GM12878 (cell line): ENCODE results near the gene OLFM1. TPM values are rescaled to one million over a fixed set of nuclear protein-coding genes. Genes with fewer than 3 reads are reported as not detected.

Experiments
- ATAC-seq: fragments of 200-7000 bp; cut with Tn5 transposase; 3 replicates; pipeline ENCODE4 v1.9.1; 2020; ENCODE audit warnings: mild to moderate bottlenecking, moderate library complexity
- BruUV-seq: library from RNA; stranded (reverse); fragments of 400-500 nt; replicated peaks from 2 replicates; lab custom pipeline; 2021; lab: Mats Ljungman, UMichigan
- CTCF ChIA-PET: fragments of 300-600 bp; sonication (Branson Sonifier 250); formaldehyde crosslinking; extraction: SDS; loops from one replicate; lab custom pipeline; 2021; ENCODE audit warnings: inconsistent platforms; lab: Yijun Ruan, JAX
- POLR2A ChIA-PET: fragments of 350-600 bp; formaldehyde crosslinking; extraction: SDS; loops from one replicate; lab custom pipeline; 2021; ENCODE audit warnings: inconsistent platforms; lab: Charles Lee
- RAD21 ChIA-PET: fragments of 300-600 bp; sonication (Branson Sonifier 250); formaldehyde crosslinking; loops from one replicate; lab custom pipeline; 2023; ENCODE audit warnings: antibody characterized with exemption; ENCODE audit not compliant: unreplicated experiment; lab: Charles Lee
- SMC1A ChIA-PET: fragments of 300-600 bp; sonication (Branson Sonifier 250); formaldehyde crosslinking; loops from one replicate; lab custom pipeline; 2023; ENCODE audit not compliant: unreplicated experiment, uncharacterized antibody; lab: Charles Lee
- DNase-seq: peaks from one replicate; pipeline ENCODE4 v3.0.0-alpha.2; 2011; ENCODE audit warnings: low read depth, low spot score
- FAIRE-seq: peaks from 3 replicates; lab custom pipeline; 2011; peaks lifted over from hg19 to GRCh38; lab: Jason Lieb, UNC
- H2AFZ ChIP-seq: 2 replicates; pipeline ENCODE4 v1.6.0; 2011; ENCODE audit warnings: low read depth, low read length, control low read depth; ENCODE audit not compliant: control insufficient read depth
- H3K27ac ChIP-seq: 2 replicates; pipeline ENCODE4 v1.5.1; 2011; ENCODE audit warnings: control low read depth; ENCODE audit not compliant: control insufficient read depth, insufficient read depth
- H3K27me3 ChIP-seq, 2 experiments: replicated peaks in 1 of 2; 2 replicates each; pipeline versions ENCODE4 v1.6.0 to v1.6.1; 2011; ENCODE audit warnings: low read length in 1 of 2; ENCODE audit not compliant: control insufficient read depth in 2 of 2, insufficient read depth in 2 of 2
- H3K36me3 ChIP-seq, 2 experiments: 2 replicates each; pipeline ENCODE4 v1.5.1; 2011; ENCODE audit warnings: low read length in 1 of 2; ENCODE audit not compliant: control insufficient read depth in 2 of 2, insufficient read depth in 2 of 2
- H3K4me1 ChIP-seq: 2 replicates; pipeline ENCODE4 v1.6.1; 2011; ENCODE audit warnings: mild to moderate bottlenecking, low read length, moderate library complexity, mixed read lengths; ENCODE audit not compliant: control insufficient read depth, insufficient read depth
- H3K4me2 ChIP-seq: 2 replicates; pipeline ENCODE4 v1.6.0; 2011; ENCODE audit warnings: control low read depth; ENCODE audit not compliant: control insufficient read depth, insufficient read depth
- H3K4me3 ChIP-seq: fragments of 200-600 bp; sonication (generic); 2 replicates; pipeline ENCODE4 v1.5.1; 2016
- H3K79me2 ChIP-seq: 2 replicates; pipeline ENCODE4 v1.6.0; 2011; ENCODE audit warnings: low read length; ENCODE audit not compliant: control insufficient read depth, insufficient read depth
- H3K9ac ChIP-seq: 2 replicates; pipeline ENCODE4 v1.8.0; 2011; ENCODE audit warnings: low read length, control low read depth, mixed read lengths; ENCODE audit not compliant: control insufficient read depth, insufficient read depth
- H3K9me3 ChIP-seq: replicated peaks from 3 replicates; pipeline ENCODE4 v1.5.1; 2011; ENCODE audit warnings: mild to moderate bottlenecking, low read length; ENCODE audit not compliant: control insufficient read depth, insufficient read depth
- H4K20me1 ChIP-seq: 2 replicates; pipeline ENCODE4 v1.6.0; 2011; ENCODE audit not compliant: control insufficient read depth, insufficient read depth
- BCL11A ChIP-seq: IDR thresholded peaks from 2 replicates; pipeline ENCODE4 v1.6.1; 2011; ENCODE audit warnings: low read depth, low read length
- WGBS: methylation state at CpG from one replicate; pipeline ENCODE4 v1.1.6; 2016; ENCODE audit warnings: low lambda C conversion rate; ENCODE audit not compliant: insufficient replicate concordance, insufficient coverage; ENCODE audit errors: missing lambda C conversion rate; 5-methylcytosine and 5-hydroxymethylcytosine counted together
- in situ Hi-C: fragments of 300-500 bp; cut with MboI; formaldehyde crosslinking; loops from 9 replicates; pipeline ENCODE4 v1.14.3; 2018; ENCODE audit warnings: mixed read lengths
- intact Hi-C: fragments of 100-400 bp; cut with micrococcal nuclease; formaldehyde crosslinking; loops from one replicate; pipeline ENCODE4 v1.14.2; 2022; ENCODE audit not compliant: unreplicated experiment
- polyA plus RNA-seq, 11 experiments: library from polyadenylated mRNA; depleted of rRNA in 4 of 11; unstranded in 6 of 11; stranded (reverse) in 5 of 11; fragments of >200 nt; fragmentation: Nextera tagmentation in 4 of 11; fragmentation: Illumina TruSeq in 1 of 11; extraction: Ambion mirVana in 4 of 11; extraction: Trizol in 1 of 11; gene quantifications; 1 replicate in 1 of 11; 2 replicates in 10 of 11; pipeline versions ENCODE4 v1.2.1 to v1.2.3, GENCODE V29; 2011 to 2016; ENCODE audit warnings: inconsistent platforms in 2 of 11, missing spikeins in 2 of 11, low read depth in 1 of 11
- total RNA-seq, 4 experiments: library from RNA; depleted of rRNA in 3 of 4; stranded (reverse); fragments of >200 nt in 3 of 4; fragmentation: Illumina TruSeq in 1 of 4; extraction: Trizol in 1 of 4; gene quantifications; 2 replicates each; pipeline versions ENCODE4 v1.2.1 to v1.2.3, GENCODE V29; 2013 to 2021

OLFM1 gene
- total and polyA plus RNA-seq, 10 of the 15 experiments (the other 5 are each of a cell fraction or from before 2014, with no cell fraction given): not detected

GRCh38 chr9:135170535-135170934 lies 83.1 kb downstream of the OLFM1 start:
- intact Hi-C loops: no loop called here
- no TSS peak for BruUV-seq
- Histone ChIP-seq H3K36me3 (no peaks in the 10 kb centered on the region), H3K9me3 (no peaks in the 10 kb centered on the region), H2AFZ (no peak overlapping the region), H3K9ac (no peak overlapping the region)
- no peak for ATAC-seq
- no peak for FAIRE-seq
- RAD21 ChIA-PET: no interaction called here
- TF ChIP-seq BCL11A: no peak
- TF ChIP-seq, all 136 proteins: peak for 0
- ChIA-PET CTCF (no interaction called here), SMC1A (no interaction called here), POLR2A (no interaction called here)
- Histone ChIP-seq H4K20me1 (no peaks in the 10 kb centered on the region), H3K27me3 (no peaks in the 10 kb centered on the region; a peak in 3 of 4 replicates), H3K27ac (no peak overlapping the region), H3K79me2 (no peaks in the 10 kb centered on the region), H3K4me1 (no peaks in the 10 kb centered on the region), H3K4me2 (no peak overlapping the region), H3K4me3 (no peak overlapping the region)
- DNase-seq: no peak
- in situ Hi-C loops: no loop called here
- WGBS: 16% methylated on average over 14 of the region's 14 CpGs

Other genes starting within 250 kb of the OLFM1 start
- not detected in 2 replicates for gene FCN2, start 206.9 kb upstream of the OLFM1 start, total RNA-seq (2014; rRNA removed)
- not detected in 2 replicates for gene FCN2, start 206.9 kb upstream of the OLFM1 start, total RNA-seq (2014; rRNA removed; fragmentation: Illumina TruSeq; extraction: Trizol)
- not detected in 2 replicates for gene FCN2, start 206.9 kb upstream of the OLFM1 start, total RNA-seq (2021)
- not detected in 2 replicates for gene FCN2, start 206.9 kb upstream of the OLFM1 start, polyA plus RNA-seq (2011; rRNA removed)
- not detected in 2 replicates for gene FCN2, start 206.9 kb upstream of the OLFM1 start, polyA plus RNA-seq (2014; fragmentation: Illumina TruSeq; extraction: Trizol)
- gene FCN2, start 206.9 kb upstream of the OLFM1 start, polyA plus RNA-seq (2014; fragmentation: Nextera tagmentation; extraction: Ambion mirVana): not detected
- gene FCN2, start 206.9 kb upstream of the OLFM1 start, polyA plus RNA-seq (2014; rRNA removed): not detected in 2 replicates
- gene FCN2, start 206.9 kb upstream of the OLFM1 start, polyA plus RNA-seq (2016; fragmentation: Nextera tagmentation; extraction: Ambion mirVana): not detected
- gene FCN1, start 169.8 kb upstream of the OLFM1 start, total RNA-seq (2014; rRNA removed): not detected in 2 replicates
- gene FCN1, start 169.8 kb upstream of the OLFM1 start, total RNA-seq (2014; rRNA removed; fragmentation: Illumina TruSeq; extraction: Trizol): not detected in 2 replicates
- gene FCN1, start 169.8 kb upstream of the OLFM1 start, total RNA-seq (2021): 0.08 TPM in 1 of 2 replicates, not detected in the other
- not detected in 2 replicates for gene FCN1, start 169.8 kb upstream of the OLFM1 start, polyA plus RNA-seq (2011; rRNA removed)
- not detected in 2 replicates for gene FCN1, start 169.8 kb upstream of the OLFM1 start, polyA plus RNA-seq (2014; fragmentation: Illumina TruSeq; extraction: Trizol)
- not detected for gene FCN1, start 169.8 kb upstream of the OLFM1 start, polyA plus RNA-seq (2014; fragmentation: Nextera tagmentation; extraction: Ambion mirVana)
- gene FCN1, start 169.8 kb upstream of the OLFM1 start, polyA plus RNA-seq (2014; rRNA removed): not detected in 2 replicates
- not detected for gene FCN1, start 169.8 kb upstream of the OLFM1 start, polyA plus RNA-seq (2016; fragmentation: Nextera tagmentation; extraction: Ambion mirVana)